Activated T-cell treated with anti-CD3 and anti-CD28 coated beads, Interleukin-2, amount 50 U/mL, for 72 hours (primary cell): ENCODE results near the gene UNCX. TPM values are rescaled to one million over a fixed set of nuclear protein-coding genes. Genes with fewer than 3 reads are reported as not detected.

ENCODE experiments used
- ATAC-seq, 2 donors: fragments of 150-1000 bp; cut with Tn5 transposase; replicated peaks in 1 of 2; 2 replicates each; pipeline ENCODE4 v1.10.0; 2021; ENCODE audit warnings: moderate library complexity in 2 of 2, mild to moderate bottlenecking in 1 of 2
- DNase-seq, 2 donors: peaks; one replicate each; pipeline ENCODE4 v3.0.0; 2021 to 2022; ENCODE audit warnings: mixed read lengths in 1 of 2
- H3K27ac Mint-ChIP-seq: one replicate; pipeline ENCODE4 v1.8.0; 2022; ENCODE audit warnings: mild to moderate bottlenecking, moderate library complexity, mixed read lengths
- H3K27me3 Mint-ChIP-seq: one replicate; pipeline ENCODE4 v1.8.0; 2022; ENCODE audit warnings: low read depth, mixed read lengths
- H3K36me3 Mint-ChIP-seq, 2 donors: one replicate each; pipeline ENCODE4 v1.8.0; 2022; ENCODE audit warnings: mixed read lengths in 2 of 2, mild to moderate bottlenecking in 1 of 2; ENCODE audit not compliant: insufficient read depth in 2 of 2
- H3K4me1 Mint-ChIP-seq: one replicate; pipeline ENCODE4 v1.8.0; 2022; ENCODE audit warnings: low read depth, mixed read lengths
- H3K4me3 Mint-ChIP-seq, 2 donors: one replicate each; pipeline ENCODE4 v1.8.0; 2022; ENCODE audit warnings: mild to moderate bottlenecking in 2 of 2, mixed read lengths in 2 of 2, moderate library complexity in 2 of 2
- H3K9me3 Mint-ChIP-seq, 2 donors: one replicate each; pipeline ENCODE4 v1.8.0; 2022; ENCODE audit warnings: mixed read lengths in 2 of 2
- total RNA-seq, 2 donors: library from RNA; stranded (reverse); gene quantifications; one replicate each; pipeline ENCODE4 v1.2.3, GENCODE V29; 2022

The UNCX gene
- total RNA-seq, 2 donors from 2014 or later: not detected

GRCh38 chr7:1223196-1223981 lies 9.3 kb upstream of the UNCX start:
- H3K27ac Mint-ChIP-seq: no peak overlapping the region
- H3K4me1 Mint-ChIP-seq: peaks cover 7% of the 10 kb centered on the region
- no peak for ATAC-seq
- DNase-seq: no peak
- no peaks in the 10 kb centered on the region for H3K36me3 Mint-ChIP-seq
- no peaks in the 10 kb centered on the region for H3K9me3 Mint-ChIP-seq
- peaks cover 82% of the 10 kb centered on the region for H3K27me3 Mint-ChIP-seq
- H3K4me3 Mint-ChIP-seq: no peak overlapping the region

GRCh38 chr7:1224086-1224716 lies 8.5 kb upstream of the UNCX start:
- Mint-ChIP-seq H3K9me3 (no peaks in the 10 kb centered on the region), H3K27ac (no peak overlapping the region), H3K4me3 (no peak overlapping the region), H3K4me1 (peaks cover 7% of the 10 kb centered on the region), H3K36me3 (no peaks in the 10 kb centered on the region), H3K27me3 (peaks cover 89% of the 10 kb centered on the region)
- DNase-seq: no peak
- ATAC-seq: no peak

- no peak for ATAC-seq
- peaks cover 83% of the 10 kb centered on the region for H3K27me3 Mint-ChIP-seq
- no peak overlapping the region for H3K27ac Mint-ChIP-seq
- no peaks in the 10 kb centered on the region for H3K36me3 Mint-ChIP-seq
- no peak overlapping the region for H3K4me3 Mint-ChIP-seq
- no peaks in the 10 kb centered on the region for H3K9me3 Mint-ChIP-seq
- H3K4me1 Mint-ChIP-seq: peaks cover 7% of the 10 kb centered on the region
- no peak for DNase-seq
Measured at GRCh38 chr7:1225030-1225429, 7.6 kb upstream of the UNCX start.

- H3K27ac Mint-ChIP-seq: peak overlapping the region; percentile 24
- H3K36me3 Mint-ChIP-seq: no peaks in the 10 kb centered on the region
- peaks cover 80% of the 10 kb centered on the region for H3K27me3 Mint-ChIP-seq
- peak in 1 of 2 donors; percentile 72 for ATAC-seq
- no peaks in the 10 kb centered on the region for H3K9me3 Mint-ChIP-seq
- H3K4me1 Mint-ChIP-seq: peaks cover 7% of the 10 kb centered on the region
- peak; percentile 64 to 70 for DNase-seq
- H3K4me3 Mint-ChIP-seq: no peak overlapping the region
Measured at GRCh38 chr7:1225441-1226185, 7.1 kb upstream of the UNCX start.

- Mint-ChIP-seq H3K9me3 (no peaks in the 10 kb centered on the region), H3K36me3 (no peaks in the 10 kb centered on the region), H3K27me3 (peaks cover 80% of the 10 kb centered on the region), H3K4me3 (no peak overlapping the region), H3K27ac (peak overlapping the region; percentile 24), H3K4me1 (peaks cover 7% of the 10 kb centered on the region)
- DNase-seq (no peak), ATAC-seq (no peak)
Measured at GRCh38 chr7:1226186-1226901, 6.3 kb upstream of the UNCX start.

- peaks cover 12% of the 10 kb centered on the region for H3K4me1 Mint-ChIP-seq
- H3K27ac Mint-ChIP-seq: no peak overlapping the region
- H3K4me3 Mint-ChIP-seq: no peak overlapping the region
- no peak for DNase-seq
- H3K27me3 Mint-ChIP-seq: peaks cover 80% of the 10 kb centered on the region
- H3K36me3 Mint-ChIP-seq: peaks cover 0 to 2% of the 10 kb centered on the region in 2 donors
- no peaks in the 10 kb centered on the region for H3K9me3 Mint-ChIP-seq
- ATAC-seq: no peak
Measured at GRCh38 chr7:1227071-1227804, 5.4 kb upstream of the UNCX start.

- H3K9me3 Mint-ChIP-seq: no peaks in the 10 kb centered on the region
- H3K4me3 Mint-ChIP-seq: no peak overlapping the region
- DNase-seq (no peak), ATAC-seq (no peak)
- peaks cover 13% of the 10 kb centered on the region for H3K4me1 Mint-ChIP-seq
- H3K27ac Mint-ChIP-seq: peak overlapping the region; percentile 88
- H3K36me3 Mint-ChIP-seq: peaks cover 0 to 3% of the 10 kb centered on the region in 2 donors
- H3K27me3 Mint-ChIP-seq: peaks cover 80% of the 10 kb centered on the region
Measured at GRCh38 chr7:1227814-1228544, 4.7 kb upstream of the UNCX start.

GRCh38 chr7:1228545-1229201 lies 4.0 kb upstream of the UNCX start:
- DNase-seq (no peak), ATAC-seq (no peak)
- no peak overlapping the region for H3K4me3 Mint-ChIP-seq
- no peaks in the 10 kb centered on the region for H3K9me3 Mint-ChIP-seq
- H3K4me1 Mint-ChIP-seq: peaks cover 13% of the 10 kb centered on the region
- peaks cover 0 to 3% of the 10 kb centered on the region in 2 donors for H3K36me3 Mint-ChIP-seq
- H3K27ac Mint-ChIP-seq: peak overlapping the region; percentile 88
- H3K27me3 Mint-ChIP-seq: peaks cover 73% of the 10 kb centered on the region

- DNase-seq (no peak), ATAC-seq (no peak)
- Mint-ChIP-seq H3K27me3 (peaks cover 72% of the 10 kb centered on the region), H3K27ac (no peak overlapping the region), H3K4me3 (no peak overlapping the region), H3K4me1 (peaks cover 14% of the 10 kb centered on the region), H3K9me3 (no peaks in the 10 kb centered on the region), H3K36me3 (peaks cover 0 to 3% of the 10 kb centered on the region in 2 donors)
Measured at GRCh38 chr7:1229202-1229947, 3.3 kb upstream of the UNCX start.

GRCh38 chr7:1229956-1230355 lies 2.7 kb upstream of the UNCX start:
- Mint-ChIP-seq H3K4me3 (no peak overlapping the region), H3K9me3 (no peaks in the 10 kb centered on the region), H3K27ac (no peak overlapping the region), H3K27me3 (peaks cover 72% of the 10 kb centered on the region), H3K36me3 (peaks cover 0 to 4% of the 10 kb centered on the region in 2 donors), H3K4me1 (peaks cover 20% of the 10 kb centered on the region)
- ATAC-seq (no peak), DNase-seq (no peak)
